GM20000 (cell line): ENCODE data around the gene ZNF514.
"Not testable (repeated sequence)": the region's sequence is repeated elsewhere in the genome, so short reads cannot be mapped to it uniquely, and the experiment has no call there.

ENCODE experiments used
- DNase-seq: peaks from one replicate; pipeline ENCODE4 v3.0.0; 2012; ENCODE audit warnings: low spot score
- TF ChIP-seq, protein P1 (sequence below): IDR thresholded peaks from 2 replicates; pipeline ENCODE4 v1.5.1; 2012; ENCODE audit warnings: mild to moderate bottlenecking, control low read depth; ENCODE audit errors: extremely low read depth, missing control alignments

ZNF514 gene

DNA sequence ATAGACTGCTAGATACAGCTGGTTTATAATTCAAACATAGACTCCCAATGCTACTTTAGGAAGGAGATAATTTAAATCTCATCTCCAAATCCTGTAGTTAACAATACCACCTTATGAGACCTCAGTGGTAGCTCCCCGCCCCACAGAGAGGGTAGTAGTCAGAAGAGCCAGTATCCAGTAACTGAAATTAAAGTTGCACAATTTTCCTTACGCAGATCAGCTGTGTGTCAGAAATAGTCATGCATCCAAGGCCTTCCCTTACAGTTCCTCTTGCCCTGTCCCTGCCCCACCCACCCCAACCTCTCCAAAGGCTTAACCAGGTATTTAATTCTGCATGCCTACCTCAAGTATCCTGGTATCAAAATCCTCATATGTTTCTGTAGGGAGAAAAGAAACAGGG lies 53.6 kb downstream of the ZNF514 start:
- TF ChIP-seq, protein P1, sequence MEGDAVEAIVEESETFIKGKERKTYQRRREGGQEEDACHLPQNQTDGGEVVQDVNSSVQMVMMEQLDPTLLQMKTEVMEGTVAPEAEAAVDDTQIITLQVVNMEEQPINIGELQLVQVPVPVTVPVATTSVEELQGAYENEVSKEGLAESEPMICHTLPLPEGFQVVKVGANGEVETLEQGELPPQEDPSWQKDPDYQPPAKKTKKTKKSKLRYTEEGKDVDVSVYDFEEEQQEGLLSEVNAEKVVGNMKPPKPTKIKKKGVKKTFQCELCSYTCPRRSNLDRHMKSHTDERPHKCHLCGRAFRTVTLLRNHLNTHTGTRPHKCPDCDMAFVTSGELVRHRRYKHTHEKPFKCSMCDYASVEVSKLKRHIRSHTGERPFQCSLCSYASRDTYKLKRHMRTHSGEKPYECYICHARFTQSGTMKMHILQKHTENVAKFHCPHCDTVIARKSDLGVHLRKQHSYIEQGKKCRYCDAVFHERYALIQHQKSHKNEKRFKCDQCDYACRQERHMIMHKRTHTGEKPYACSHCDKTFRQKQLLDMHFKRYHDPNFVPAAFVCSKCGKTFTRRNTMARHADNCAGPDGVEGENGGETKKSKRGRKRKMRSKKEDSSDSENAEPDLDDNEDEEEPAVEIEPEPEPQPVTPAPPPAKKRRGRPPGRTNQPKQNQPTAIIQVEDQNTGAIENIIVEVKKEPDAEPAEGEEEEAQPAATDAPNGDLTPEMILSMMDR = no peak
- DNase-seq = no peak

DNA sequence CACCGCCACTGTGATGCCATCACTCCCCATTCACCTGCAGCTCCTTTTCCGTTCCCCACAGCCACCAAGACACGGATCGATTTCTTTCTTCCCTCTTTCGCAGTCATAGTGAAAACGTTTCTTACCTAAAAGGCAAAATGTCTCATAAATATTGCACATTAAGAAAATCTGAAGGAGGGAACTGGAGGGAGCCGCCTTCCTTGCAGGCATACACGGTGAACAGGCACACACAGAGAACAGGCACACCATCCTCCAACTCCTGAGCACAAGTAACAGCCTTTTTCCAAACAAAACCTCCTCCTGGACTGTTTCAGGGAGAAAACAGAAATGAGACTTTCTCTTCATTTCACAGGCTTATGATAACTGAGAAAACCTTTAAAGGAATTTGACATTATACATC lies 55.0 kb downstream of the ZNF514 start:
- TF ChIP-seq, protein P1 = no peak
- no peak for DNase-seq

DNA sequence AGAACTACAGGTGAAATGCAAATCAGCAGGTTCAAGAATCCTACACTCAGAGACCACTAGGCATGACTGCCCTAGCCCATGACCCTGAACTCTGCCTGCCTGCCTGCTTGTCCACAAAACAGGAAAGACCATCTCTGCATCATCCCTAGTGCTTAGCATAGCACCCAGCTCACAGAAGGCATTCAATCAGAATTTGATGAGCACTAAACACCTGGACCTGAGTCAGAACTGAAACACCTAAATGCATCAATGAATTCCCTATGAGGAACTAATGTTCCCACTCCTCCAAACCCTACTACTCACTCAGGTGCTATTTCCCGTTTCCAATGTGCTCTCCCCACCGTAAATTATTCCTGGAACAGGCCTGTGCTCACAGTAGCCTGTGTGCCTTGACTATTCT lies 59.7 kb downstream of the ZNF514 start:
- DNase-seq = no peak
- TF ChIP-seq, protein P1 = no peak

DNA sequence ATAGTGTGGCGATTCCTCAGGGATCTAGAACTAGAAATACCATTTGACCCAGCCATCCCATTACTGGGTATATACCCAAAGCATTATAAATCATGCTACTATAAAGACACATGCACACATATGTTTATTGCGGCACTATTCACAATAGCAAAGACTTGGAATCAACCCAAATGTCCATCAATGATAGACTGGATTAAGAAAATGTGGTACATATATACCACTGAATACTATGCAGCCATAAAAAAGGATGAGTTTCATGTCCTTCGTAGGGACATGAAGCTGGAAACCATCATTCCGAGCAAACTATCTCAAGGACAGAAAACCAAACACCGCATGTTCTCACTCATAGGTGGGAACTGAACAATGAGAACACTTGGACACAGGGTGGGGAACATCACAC lies 61.4 kb downstream of the ZNF514 start:
- not testable (repeated sequence) for DNase-seq
